Osteocyte (in vitro differentiated cells): ENCODE data around the gene PAFAH2. TPM values are rescaled to one million over a fixed set of nuclear protein-coding genes. Genes with fewer than 3 reads are reported as not detected.

Experiments used
- DNase-seq: peaks from one replicate; pipeline ENCODE4 v3.0.0; 2021; ENCODE audit warnings: mixed read lengths; ENCODE audit not compliant: unreplicated experiment; ENCODE audit errors: extremely low spot score
- H3K27ac Mint-ChIP-seq: one replicate; pipeline ENCODE4 v1.8.0; 2021; ENCODE audit warnings: mild to moderate bottlenecking, mixed read lengths; ENCODE audit not compliant: unreplicated experiment
- H3K27me3 Mint-ChIP-seq: one replicate; pipeline ENCODE4 v1.8.0; 2021; ENCODE audit warnings: mixed read lengths; ENCODE audit not compliant: unreplicated experiment
- H3K36me3 Mint-ChIP-seq: one replicate; pipeline ENCODE4 v1.8.0; 2021; ENCODE audit warnings: mixed read lengths; ENCODE audit not compliant: unreplicated experiment
- H3K4me1 Mint-ChIP-seq: one replicate; pipeline ENCODE4 v1.8.0; 2021; ENCODE audit warnings: mixed read lengths; ENCODE audit not compliant: unreplicated experiment
- H3K4me3 Mint-ChIP-seq: one replicate; pipeline ENCODE4 v1.8.0; 2021; ENCODE audit warnings: mild to moderate bottlenecking, moderate library complexity, mixed read lengths; ENCODE audit not compliant: unreplicated experiment
- H3K9me3 Mint-ChIP-seq: one replicate; pipeline ENCODE4 v1.8.0; 2021; ENCODE audit warnings: mixed read lengths; ENCODE audit not compliant: unreplicated experiment
- total RNA-seq: library from RNA; stranded (reverse); gene quantifications from 2 replicates; pipeline ENCODE4 v1.2.1, GENCODE V29; 2021
- TF ChIP-seq, protein P1 (sequence below): fragments of 200-600 bp; sonication (generic); IDR thresholded peaks from 2 replicates; pipeline ENCODE4 v1.5.0; 2021; ENCODE audit warnings: antibody characterized with exemption, mild to moderate bottlenecking, moderate library complexity

PAFAH2 gene
- total RNA-seq, 1 donor from 2014 or later = 10.4 TPM

DNA sequence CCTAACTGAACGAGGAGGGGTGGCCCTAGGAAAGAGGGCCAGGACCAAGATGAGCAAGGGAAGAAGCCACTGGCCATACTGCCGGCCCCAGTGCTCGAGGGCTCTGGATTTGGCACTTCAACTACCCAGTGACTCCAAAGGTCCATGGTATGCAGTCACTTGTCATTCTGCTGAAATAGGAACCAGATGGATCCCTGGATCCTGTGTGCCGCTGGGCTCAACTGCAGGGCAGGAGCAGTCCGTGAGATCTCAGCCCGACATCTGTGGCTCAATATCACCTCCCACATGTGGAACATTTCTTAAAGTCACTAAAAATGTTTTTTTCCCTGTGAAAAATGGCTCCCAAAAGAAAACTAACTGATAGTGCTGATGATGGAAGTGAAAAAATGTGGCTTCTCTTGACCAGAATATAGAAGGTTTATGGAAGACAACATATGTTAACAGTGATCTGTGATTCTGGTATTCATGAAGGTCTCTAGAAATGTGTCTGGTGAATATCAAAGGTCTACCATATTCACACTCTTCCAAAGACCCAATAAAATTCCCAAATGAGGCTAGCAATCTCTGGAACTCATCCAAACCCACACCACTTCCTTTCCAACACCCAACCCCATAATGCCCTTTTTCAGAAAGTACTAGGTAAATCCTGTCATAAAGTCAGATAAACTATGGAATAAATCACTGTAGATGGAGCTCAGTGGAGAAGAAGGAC is 24.1 kb downstream of the PAFAH2 start:
- no peak for DNase-seq
- no peak overlapping the region for H3K27ac Mint-ChIP-seq
- TF ChIP-seq, protein P1, sequence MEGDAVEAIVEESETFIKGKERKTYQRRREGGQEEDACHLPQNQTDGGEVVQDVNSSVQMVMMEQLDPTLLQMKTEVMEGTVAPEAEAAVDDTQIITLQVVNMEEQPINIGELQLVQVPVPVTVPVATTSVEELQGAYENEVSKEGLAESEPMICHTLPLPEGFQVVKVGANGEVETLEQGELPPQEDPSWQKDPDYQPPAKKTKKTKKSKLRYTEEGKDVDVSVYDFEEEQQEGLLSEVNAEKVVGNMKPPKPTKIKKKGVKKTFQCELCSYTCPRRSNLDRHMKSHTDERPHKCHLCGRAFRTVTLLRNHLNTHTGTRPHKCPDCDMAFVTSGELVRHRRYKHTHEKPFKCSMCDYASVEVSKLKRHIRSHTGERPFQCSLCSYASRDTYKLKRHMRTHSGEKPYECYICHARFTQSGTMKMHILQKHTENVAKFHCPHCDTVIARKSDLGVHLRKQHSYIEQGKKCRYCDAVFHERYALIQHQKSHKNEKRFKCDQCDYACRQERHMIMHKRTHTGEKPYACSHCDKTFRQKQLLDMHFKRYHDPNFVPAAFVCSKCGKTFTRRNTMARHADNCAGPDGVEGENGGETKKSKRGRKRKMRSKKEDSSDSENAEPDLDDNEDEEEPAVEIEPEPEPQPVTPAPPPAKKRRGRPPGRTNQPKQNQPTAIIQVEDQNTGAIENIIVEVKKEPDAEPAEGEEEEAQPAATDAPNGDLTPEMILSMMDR = no peak
- H3K4me1 Mint-ChIP-seq = no peaks in the 10 kb centered on the region
- H3K4me3 Mint-ChIP-seq = no peak overlapping the region
- H3K36me3 Mint-ChIP-seq = peaks cover 60% of the 10 kb centered on the region
- H3K9me3 Mint-ChIP-seq = no peaks in the 10 kb centered on the region
- H3K27me3 Mint-ChIP-seq = no peaks in the 10 kb centered on the region

DNA sequence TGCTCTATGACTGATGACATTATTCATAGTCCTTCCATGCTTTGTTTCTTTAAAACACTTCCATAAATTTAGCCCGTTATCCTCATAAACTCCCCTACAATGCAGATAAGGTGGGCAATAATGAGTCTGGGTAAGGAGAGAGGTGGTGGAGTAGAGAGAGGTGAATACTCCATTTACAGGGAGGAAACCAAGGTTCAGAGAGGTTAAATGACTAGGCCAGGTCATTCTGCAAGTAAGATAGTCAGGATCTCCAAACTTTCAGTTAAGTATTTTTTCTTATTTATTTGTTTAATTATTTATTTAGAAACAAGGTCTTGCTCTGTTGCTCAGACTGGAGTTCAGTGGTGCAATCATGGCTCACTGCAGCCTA is 26.1 kb downstream of the PAFAH2 start:
- Mint-ChIP-seq H3K27me3 (no peaks in the 10 kb centered on the region), H3K4me1 (no peaks in the 10 kb centered on the region), H3K27ac (no peak overlapping the region), H3K36me3 (peaks cover 63% of the 10 kb centered on the region), H3K4me3 (no peak overlapping the region), H3K9me3 (no peaks in the 10 kb centered on the region)
- DNase-seq = no peak
- TF ChIP-seq, protein P1 = no peak

DNA sequence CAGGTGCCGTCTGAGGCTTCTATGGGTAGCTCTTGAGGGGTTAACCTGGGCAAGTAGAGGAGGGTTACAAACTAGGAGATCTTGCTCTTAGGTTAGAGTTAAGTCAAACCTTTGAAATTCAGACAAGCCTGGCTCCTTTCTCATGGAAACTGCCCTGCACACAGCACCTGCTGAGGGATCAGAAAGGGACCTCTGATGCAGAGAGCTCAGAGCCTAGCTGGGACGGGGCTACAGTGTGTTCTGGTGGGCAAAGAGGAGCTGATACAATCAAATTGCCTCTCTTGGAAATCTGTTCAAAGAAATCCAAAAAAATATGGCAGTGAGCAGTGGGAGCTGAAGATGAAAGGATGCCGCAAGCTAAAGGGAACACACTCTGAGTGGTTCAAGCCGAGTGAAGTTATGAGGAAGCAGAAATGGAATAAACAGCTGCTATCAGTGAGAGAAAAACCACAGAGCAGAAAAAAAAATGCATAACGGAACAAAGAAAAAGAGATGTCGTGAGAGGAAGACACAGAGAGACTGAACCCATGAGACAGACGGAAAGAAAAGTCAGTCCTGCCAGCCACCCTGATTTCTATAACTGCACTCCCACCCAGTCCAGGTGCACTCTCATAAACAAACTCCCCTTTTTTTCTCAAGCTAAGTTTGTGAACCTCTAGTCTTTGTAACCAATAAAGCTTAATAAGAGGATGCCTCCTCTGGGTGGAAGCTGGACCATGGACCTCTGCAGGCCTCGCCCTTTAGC is 26.6 kb downstream of the PAFAH2 start:
- TF ChIP-seq, protein P1 = no peak
- Mint-ChIP-seq H3K9me3 (no peaks in the 10 kb centered on the region), H3K27ac (no peak overlapping the region), H3K27me3 (no peaks in the 10 kb centered on the region), H3K36me3 (peaks cover 60% of the 10 kb centered on the region), H3K4me3 (no peak overlapping the region), H3K4me1 (no peaks in the 10 kb centered on the region)
- DNase-seq = no peak

DNA sequence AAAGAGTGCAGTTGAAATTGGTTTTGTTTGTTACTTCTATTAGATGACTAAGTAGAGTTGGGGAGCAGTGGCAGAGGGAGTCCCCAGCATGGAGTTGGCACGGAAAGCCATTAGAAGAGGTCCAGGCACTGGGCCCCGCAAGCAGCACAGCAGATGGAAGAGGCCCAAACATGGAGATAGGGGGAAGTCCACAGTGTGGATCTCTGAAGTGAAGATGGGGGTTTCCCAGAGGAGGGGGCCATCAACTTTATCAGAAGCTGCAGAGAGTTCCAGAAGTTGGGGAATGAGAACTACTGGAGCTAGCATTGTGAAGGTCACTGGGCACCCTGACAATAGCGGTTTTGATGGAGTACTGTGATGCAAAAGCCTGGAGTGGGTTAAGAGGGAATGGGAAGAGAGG is 30.6 kb downstream of the PAFAH2 start:
- DNase-seq = no peak
- Mint-ChIP-seq H3K27ac (no peak overlapping the region), H3K4me1 (no peaks in the 10 kb centered on the region), H3K36me3 (peaks cover 61% of the 10 kb centered on the region), H3K4me3 (no peak overlapping the region), H3K27me3 (no peaks in the 10 kb centered on the region), H3K9me3 (no peaks in the 10 kb centered on the region)
- TF ChIP-seq, protein P1 = no peak

DNA sequence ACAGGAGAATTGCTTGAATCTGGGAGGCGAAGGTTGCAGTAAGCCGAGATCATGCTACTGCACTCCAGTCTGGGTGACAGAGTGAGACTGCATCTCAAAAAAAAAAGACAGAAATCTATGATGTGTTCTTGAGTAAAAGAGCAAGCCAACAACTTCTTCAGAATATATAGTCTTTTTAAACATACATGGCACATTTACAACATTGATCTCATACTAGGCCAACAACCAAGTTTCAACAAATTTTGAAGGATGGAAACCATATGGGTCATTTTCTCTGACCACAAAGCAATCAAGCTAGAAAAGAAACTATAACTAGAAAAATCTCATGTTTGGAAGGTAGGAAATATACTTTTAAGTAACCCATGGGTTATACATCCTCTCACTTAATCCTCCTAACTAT is 38.3 kb downstream of the PAFAH2 start:
- TF ChIP-seq, protein P1 = no peak
- Mint-ChIP-seq H3K27me3 (no peaks in the 10 kb centered on the region), H3K9me3 (peaks cover 7% of the 10 kb centered on the region), H3K4me3 (no peak overlapping the region), H3K27ac (no peak overlapping the region), H3K36me3 (peaks cover 53% of the 10 kb centered on the region), H3K4me1 (no peaks in the 10 kb centered on the region)
- DNase-seq = no peak
